Activated T-helper 2 cell treated with anti-CD3 and anti-CD28 coated beads, Interferon-gamma antibody, Interleukin-2, Interleukin-4, amounts not matched to agents 10 μg/mL and 5 μg/mL and 100 μg/mL, durations not matched to agents 14 hours and 24 hours and 36 hours (primary cell): ENCODE measurements around the gene OR8G5. TPM values are rescaled to one million over a fixed set of nuclear protein-coding genes. Genes with fewer than 3 reads are reported as not detected.
"Not testable (repeated sequence)": the region's sequence is repeated elsewhere in the genome, so short reads cannot be mapped to it uniquely, and the experiment has no call there.

Experiments
- DNase-seq: peaks from one replicate; pipeline ENCODE4 v3.0.0; 2021; ENCODE audit warnings: low spot score
- H3K27ac Mint-ChIP-seq: one replicate; pipeline ENCODE4 v1.8.0; 2021; ENCODE audit warnings: mixed read lengths
- H3K27me3 Mint-ChIP-seq: one replicate; pipeline ENCODE4 v1.8.0; 2021; ENCODE audit warnings: low read depth, mixed read lengths
- H3K36me3 Mint-ChIP-seq: one replicate; pipeline ENCODE4 v1.8.0; 2021; ENCODE audit warnings: low read depth, mixed read lengths
- H3K4me1 Mint-ChIP-seq: one replicate; pipeline ENCODE4 v1.8.0; 2021; ENCODE audit warnings: low read depth, mixed read lengths
- H3K4me3 Mint-ChIP-seq: one replicate; pipeline ENCODE4 v1.8.0; 2021; ENCODE audit warnings: low read depth, mild to moderate bottlenecking, moderate library complexity, mixed read lengths
- H3K9me3 Mint-ChIP-seq: one replicate; pipeline ENCODE4 v1.8.0; 2021; ENCODE audit warnings: mixed read lengths
- intact Hi-C: fragments of 100-400 bp; cut with micrococcal nuclease; formaldehyde crosslinking; loops from one replicate; pipeline ENCODE4 v1.15.1; 2023
- total RNA-seq: library from RNA; stranded (reverse); gene quantifications from 2 replicates; pipeline ENCODE4 v1.2.3, GENCODE V29; 2022

Gene OR8G5, protein sequence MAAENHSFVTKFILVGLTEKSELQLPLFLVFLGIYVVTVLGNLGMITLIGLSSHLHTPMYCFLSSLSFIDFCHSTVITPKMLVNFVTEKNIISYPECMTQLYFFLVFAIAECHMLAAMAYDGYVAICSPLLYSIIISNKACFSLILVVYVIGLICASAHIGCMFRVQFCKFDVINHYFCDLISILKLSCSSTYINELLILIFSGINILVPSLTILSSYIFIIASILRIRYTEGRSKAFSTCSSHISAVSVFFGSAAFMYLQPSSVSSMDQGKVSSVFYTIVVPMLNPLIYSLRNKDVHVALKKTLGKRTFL
- not detected in 2 replicates for total RNA-seq

DNA sequence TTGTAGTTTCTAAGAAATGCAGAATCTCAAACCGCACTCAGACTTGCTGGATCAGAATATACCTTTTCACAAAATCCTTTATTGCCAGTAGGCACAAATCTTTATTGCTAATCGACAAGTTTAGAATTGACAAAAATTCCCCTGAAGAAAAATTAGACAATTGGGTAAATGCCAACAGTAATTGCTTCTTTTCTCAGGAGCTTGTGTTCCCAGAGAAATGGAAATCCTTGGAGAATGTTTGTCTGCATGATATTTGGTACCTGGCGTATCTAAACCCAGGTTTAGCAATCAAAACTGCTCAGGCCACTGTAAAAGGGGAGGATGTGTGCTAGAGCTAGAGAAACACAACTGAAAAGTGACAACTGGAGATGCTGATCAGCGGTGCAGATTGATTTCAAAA, at the start of gene OR8G5:
Gene OR8G5, plus strand, starts transcription at position 301 of the 400 bp plus-strand sequence. CDS start 8,556 bp downstream, outside the sequence.
- no peak for DNase-seq
- Mint-ChIP-seq H3K27me3 (peaks cover 1% of the 10 kb centered on the region), H3K36me3 (no peaks in the 10 kb centered on the region), H3K4me1 (no peaks in the 10 kb centered on the region), H3K9me3 (no peaks in the 10 kb centered on the region), H3K27ac (no peak within 1 kb of the TSS), H3K4me3 (no peak within 1 kb of the TSS)
- intact Hi-C loops = no loop called here

- Mint-ChIP-seq H3K36me3 (no peaks in the 10 kb centered on the region), H3K4me1 (no peaks in the 10 kb centered on the region), H3K9me3 (no peaks in the 10 kb centered on the region), H3K27ac (no peak overlapping the region), H3K4me3 (no peak overlapping the region), H3K27me3 (peaks cover 2% of the 10 kb centered on the region)
- intact Hi-C loops = no loop called here
- DNase-seq = no peak
Measured at GRCh38 chr11:124207102-124207792, 48.9 kb upstream of the OR8G5 start.

GRCh38 chr11:124209824-124210357, 46.3 kb upstream of the OR8G5 start:
- Mint-ChIP-seq H3K9me3 (no peaks in the 10 kb centered on the region), H3K36me3 (no peaks in the 10 kb centered on the region), H3K27me3 (peaks cover 5% of the 10 kb centered on the region), H3K27ac (no peak overlapping the region), H3K4me3 (no peak overlapping the region), H3K4me1 (no peaks in the 10 kb centered on the region)
- no peak for DNase-seq
- intact Hi-C loops = no loop called here

DNA sequence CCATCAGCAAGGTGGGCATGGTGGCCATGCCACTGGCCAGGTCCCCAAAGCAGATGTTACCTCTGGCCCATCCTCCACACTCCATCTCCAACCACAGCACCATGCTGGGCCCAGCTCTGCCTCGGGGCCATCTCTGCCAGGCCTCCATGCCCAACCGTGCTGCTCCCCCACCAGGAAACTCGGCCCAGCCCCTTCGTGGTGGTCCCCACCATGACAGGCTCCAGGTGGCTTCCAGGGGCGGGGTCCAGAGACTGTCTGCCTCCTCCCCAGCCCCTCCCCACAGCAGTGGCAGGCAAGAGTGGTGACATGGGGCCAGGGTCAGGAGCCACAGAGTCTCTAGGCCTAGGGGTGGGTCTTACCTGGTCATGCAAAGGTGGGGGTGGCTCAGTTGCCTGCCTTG, 45.8 kb upstream of the OR8G5 start:
- Mint-ChIP-seq H3K27me3 (peaks cover 5% of the 10 kb centered on the region), H3K4me3 (no peak overlapping the region), H3K36me3 (no peaks in the 10 kb centered on the region), H3K4me1 (no peaks in the 10 kb centered on the region), H3K9me3 (no peaks in the 10 kb centered on the region), H3K27ac (no peak overlapping the region)
- intact Hi-C loops = no loop called here
- DNase-seq = no peak

GRCh38 chr11:124211321-124211720, 44.9 kb upstream of the OR8G5 start:
- H3K27ac Mint-ChIP-seq = no peak overlapping the region
- no peaks in the 10 kb centered on the region for H3K4me1 Mint-ChIP-seq
- no peaks in the 10 kb centered on the region for H3K9me3 Mint-ChIP-seq
- DNase-seq = no peak
- intact Hi-C loops = no loop called here
- no peak overlapping the region for H3K4me3 Mint-ChIP-seq
- H3K36me3 Mint-ChIP-seq = no peaks in the 10 kb centered on the region
- peaks cover 5% of the 10 kb centered on the region for H3K27me3 Mint-ChIP-seq

DNA sequence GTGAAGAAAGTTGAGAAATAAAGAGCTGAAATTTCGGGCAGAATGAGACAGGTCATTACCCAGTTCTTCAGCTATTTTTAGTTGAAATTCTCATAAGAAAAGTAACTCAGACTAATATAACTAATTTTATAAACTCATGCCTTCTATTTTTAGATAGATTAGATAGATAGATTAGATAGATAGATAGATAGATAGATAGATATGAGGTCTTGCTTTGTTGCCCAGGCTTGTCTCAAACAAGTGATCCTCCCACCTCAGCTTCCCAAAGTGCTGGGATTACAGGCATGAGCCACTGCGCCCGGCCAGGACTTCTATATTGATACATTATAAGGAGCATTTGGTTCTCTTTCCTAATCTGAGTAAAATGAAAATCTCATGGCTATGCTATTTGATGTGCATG, 42.1 kb upstream of the OR8G5 start:
- Mint-ChIP-seq H3K36me3 (no peaks in the 10 kb centered on the region), H3K27me3 (peaks cover 11% of the 10 kb centered on the region), H3K4me3 (no peak overlapping the region), H3K9me3 (no peaks in the 10 kb centered on the region), H3K4me1 (no peaks in the 10 kb centered on the region), H3K27ac (no peak overlapping the region)
- no peak for DNase-seq
- intact Hi-C loops = no loop called here

- no peaks in the 10 kb centered on the region for H3K9me3 Mint-ChIP-seq
- H3K4me1 Mint-ChIP-seq = no peaks in the 10 kb centered on the region
- H3K27me3 Mint-ChIP-seq = peaks cover 6% of the 10 kb centered on the region
- H3K36me3 Mint-ChIP-seq = no peaks in the 10 kb centered on the region
- no peak overlapping the region for H3K4me3 Mint-ChIP-seq
- DNase-seq = no peak
- no peak overlapping the region for H3K27ac Mint-ChIP-seq
- intact Hi-C loops = no loop called here
Measured at GRCh38 chr11:124219126-124219525, 37.0 kb upstream of the OR8G5 start.

DNA sequence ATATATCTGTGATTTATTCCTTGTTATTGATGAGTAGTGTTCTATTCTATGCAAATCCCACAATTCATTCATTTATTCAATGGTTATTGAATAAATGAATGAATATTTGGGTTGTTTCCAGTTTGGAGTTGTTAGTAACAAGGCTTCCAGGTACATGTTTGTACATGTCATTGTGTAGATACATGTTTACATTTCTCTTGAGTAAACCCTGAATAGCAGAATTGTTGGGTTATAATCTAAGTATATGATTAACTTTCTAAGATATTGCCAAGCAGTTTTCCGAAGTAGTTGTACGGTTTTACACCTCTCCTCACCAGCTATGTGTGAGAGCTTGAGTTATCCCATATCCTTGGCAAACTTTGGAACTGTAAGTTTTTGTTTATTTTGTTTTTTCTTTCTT, 33.8 kb upstream of the OR8G5 start:
- Mint-ChIP-seq H3K27ac (no peak overlapping the region), H3K36me3 (no peaks in the 10 kb centered on the region), H3K4me3 (no peak overlapping the region), H3K27me3 (peaks cover 5% of the 10 kb centered on the region), H3K9me3 (no peaks in the 10 kb centered on the region), H3K4me1 (no peaks in the 10 kb centered on the region)
- intact Hi-C loops = no loop called here
- no peak for DNase-seq

DNA sequence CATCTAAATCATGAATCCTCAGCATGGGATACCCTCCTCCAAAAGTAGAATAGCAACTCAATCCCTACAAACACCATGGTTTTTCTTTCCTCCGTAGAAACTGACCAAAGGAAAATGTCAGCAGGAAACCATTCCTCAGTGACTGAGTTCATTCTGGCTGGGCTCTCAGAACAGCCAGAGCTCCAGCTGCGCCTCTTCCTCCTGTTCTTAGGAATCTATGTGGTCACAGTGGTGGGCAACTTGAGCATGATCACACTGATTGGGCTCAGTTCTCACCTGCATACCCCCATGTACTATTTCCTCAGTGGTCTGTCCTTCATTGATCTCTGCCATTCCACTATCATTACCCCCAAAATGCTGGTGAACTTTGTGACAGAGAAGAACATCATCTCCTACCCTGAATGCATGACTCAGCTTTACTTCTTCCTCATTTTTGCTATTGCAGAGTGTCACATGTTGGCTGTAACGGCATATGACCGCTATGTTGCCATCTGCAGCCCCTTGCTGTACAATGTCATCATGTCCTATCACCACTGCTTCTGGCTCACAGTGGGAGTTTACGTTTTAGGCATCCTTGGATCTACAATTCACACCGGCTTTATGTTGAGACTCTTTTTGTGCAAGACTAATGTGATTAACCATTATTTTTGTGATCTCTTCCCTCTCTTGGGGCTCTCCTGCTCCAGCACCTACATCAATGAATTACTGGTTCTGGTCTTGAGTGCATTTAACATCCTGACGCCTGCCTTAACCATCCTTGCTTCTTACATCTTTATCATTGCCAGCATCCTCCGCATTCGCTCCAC, 31.4 kb upstream of the OR8G5 start:
- DNase-seq, H3K4me1 Mint-ChIP-seq, H3K4me3 Mint-ChIP-seq, H3K36me3 Mint-ChIP-seq, H3K27me3 Mint-ChIP-seq, H3K9me3 Mint-ChIP-seq, intact Hi-C loops, H3K27ac Mint-ChIP-seq: not testable (repeated sequence)

DNA sequence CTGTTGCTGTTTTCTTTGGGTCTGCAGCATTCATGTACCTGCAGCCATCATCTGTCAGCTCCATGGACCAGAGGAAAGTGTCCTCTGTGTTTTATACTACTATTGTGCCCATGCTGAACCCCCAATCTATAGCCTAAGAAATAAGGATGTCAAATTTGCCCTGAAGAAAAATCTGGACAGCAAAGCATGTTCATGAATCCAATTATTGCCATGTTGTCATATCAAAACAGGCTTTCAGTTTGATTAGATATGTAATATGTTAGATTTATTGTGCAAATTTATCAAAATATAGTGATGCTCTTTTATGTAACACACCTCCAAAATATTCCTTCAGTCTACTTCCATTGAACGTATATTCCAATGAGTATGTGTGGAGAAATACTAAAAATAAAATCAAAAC, 30.7 kb upstream of the OR8G5 start:
- H3K4me1 Mint-ChIP-seq = no peaks in the 10 kb centered on the region
- H3K27me3 Mint-ChIP-seq = no peaks in the 10 kb centered on the region
- H3K27ac Mint-ChIP-seq = no peak overlapping the region
- H3K4me3 Mint-ChIP-seq = no peak overlapping the region
- no peaks in the 10 kb centered on the region for H3K36me3 Mint-ChIP-seq
- intact Hi-C loops = no loop called here
- H3K9me3 Mint-ChIP-seq = no peaks in the 10 kb centered on the region
- no peak for DNase-seq

GRCh38 chr11:124233376-124233775, 22.8 kb upstream of the OR8G5 start:
- no peak for DNase-seq
- Mint-ChIP-seq H3K4me1 (no peaks in the 10 kb centered on the region), H3K27me3 (no peaks in the 10 kb centered on the region), H3K36me3 (no peaks in the 10 kb centered on the region), H3K9me3 (no peaks in the 10 kb centered on the region), H3K27ac (no peak overlapping the region), H3K4me3 (no peak overlapping the region)
- intact Hi-C loops = no loop called here

- Mint-ChIP-seq H3K36me3 (no peaks in the 10 kb centered on the region), H3K4me1 (no peaks in the 10 kb centered on the region), H3K27me3 (no peaks in the 10 kb centered on the region), H3K4me3 (no peak overlapping the region), H3K27ac (no peak overlapping the region), H3K9me3 (no peaks in the 10 kb centered on the region)
- intact Hi-C loops = no loop called here
- no peak for DNase-seq
Measured at GRCh38 chr11:124238512-124238911, 17.7 kb upstream of the OR8G5 start.
